Activated naive CD4-positive, alpha-beta T cell treated with anti-CD3 and anti-CD28 coated beads for 36 hours (primary cell): ENCODE data around the gene DNPEP. TPM values are rescaled to one million over a fixed set of nuclear protein-coding genes. Genes with fewer than 3 reads are reported as not detected.
"Not testable (repeated sequence)": the region's sequence is repeated elsewhere in the genome, so short reads cannot be mapped to it uniquely, and the experiment has no call there.

Experiments
- CTCF ChIA-PET: fragments of 350-600 bp; sonication (Branson Sonifier 250); formaldehyde crosslinking; loops from one replicate; lab custom pipeline; 2021; ENCODE audit warnings: antibody characterized with exemption; lab: Charles Lee
- DNase-seq: peaks from one replicate; pipeline ENCODE4 v3.0.0-alpha.2; 2020
- H3K27ac Mint-ChIP-seq: one replicate; pipeline ENCODE4 v1.8.0; 2021; ENCODE audit warnings: mild to moderate bottlenecking, mixed read lengths
- H3K27me3 Mint-ChIP-seq: one replicate; pipeline ENCODE4 v1.8.0; 2021; ENCODE audit warnings: low read depth, mixed read lengths
- H3K36me3 Mint-ChIP-seq: one replicate; pipeline ENCODE4 v1.8.0; 2021; ENCODE audit warnings: low read depth, mixed read lengths
- H3K4me1 Mint-ChIP-seq: one replicate; pipeline ENCODE4 v1.8.0; 2021; ENCODE audit warnings: low read depth, mixed read lengths
- H3K4me3 Mint-ChIP-seq: one replicate; pipeline ENCODE4 v1.8.0; 2021; ENCODE audit warnings: mild to moderate bottlenecking, moderate library complexity, mixed read lengths
- H3K9me3 Mint-ChIP-seq: one replicate; pipeline ENCODE4 v1.8.0; 2021; ENCODE audit warnings: mixed read lengths
- intact Hi-C: fragments of 100-400 bp; cut with micrococcal nuclease; formaldehyde crosslinking; loops from one replicate; pipeline ENCODE4 v1.15.1; 2023
- total RNA-seq, 2 experiments: library from RNA; stranded (reverse); gene quantifications; one replicate each; pipeline ENCODE4 v1.2.3, GENCODE V29; 2021

The DNPEP gene
- total RNA-seq, 2 experiments from 2014 or later, result 67.1 to 74.2 TPM

GRCh38 chr2:219404954-219405353 is 17.2 kb upstream of the DNPEP start:
- intact Hi-C loops, result no loop called here
- no peaks in the 10 kb centered on the region for H3K36me3 Mint-ChIP-seq
- DNase-seq, result no peak
- no peak overlapping the region for H3K27ac Mint-ChIP-seq
- no peaks in the 10 kb centered on the region for H3K9me3 Mint-ChIP-seq
- no peaks in the 10 kb centered on the region for H3K4me1 Mint-ChIP-seq
- CTCF ChIA-PET, result interaction anchor here (0.7 to 6.1 kb wide), 9 partner anchors 8 to 235 kb away, joined by 3 to 78 read pairs (median 6); partner anchors contain the start of genes DES, DNPEP, GMPPA and SLC23A3
- no peak overlapping the region for H3K4me3 Mint-ChIP-seq
- H3K27me3 Mint-ChIP-seq, result no peaks in the 10 kb centered on the region

- CTCF ChIA-PET, result interaction anchor here (0.7 to 6.1 kb wide), 14 partner anchors 9 to 285 kb away, joined by 3 to 78 read pairs (median 6); partner anchors contain the start of genes DES, DNPEP, GMPPA and INHA
- Mint-ChIP-seq H3K4me3 (no peak overlapping the region), H3K27me3 (no peaks in the 10 kb centered on the region), H3K27ac (no peak overlapping the region), H3K4me1 (no peaks in the 10 kb centered on the region), H3K9me3 (no peaks in the 10 kb centered on the region), H3K36me3 (no peaks in the 10 kb centered on the region)
- DNase-seq, result no peak
- intact Hi-C loops, result no loop called here
Measured at GRCh38 chr2:219404291-219404910, 16.7 kb upstream of the DNPEP start.

- intact Hi-C loops, result loop anchor here (1.0 to 2.0 kb wide), 6 partner anchors 30 to 285 kb away; partner anchors contain the start of gene SPEG
- Mint-ChIP-seq H3K27me3 (no peaks in the 10 kb centered on the region), H3K4me3 (no peak overlapping the region)
Measured at GRCh38 chr2:219403861-219404260, 16.1 kb upstream of the DNPEP start.

GRCh38 chr2:219402665-219403515 is 15.2 kb upstream of the DNPEP start:
- Mint-ChIP-seq H3K9me3 (no peaks in the 10 kb centered on the region), H3K4me1 (no peaks in the 10 kb centered on the region), H3K27me3 (no peaks in the 10 kb centered on the region), H3K27ac (no peak overlapping the region), H3K36me3 (no peaks in the 10 kb centered on the region), H3K4me3 (no peak overlapping the region)
- DNase-seq, result peak; percentile 76
- CTCF ChIA-PET, result interaction anchor here (0.6 to 6.1 kb wide), 35 partner anchors 10 to 552 kb away, joined by 3 to 78 read pairs (median 4); partner anchors contain the start of genes DES, DNPEP, INHA and OBSL1
- intact Hi-C loops, result loop anchor here (1.0 to 2.0 kb wide), 6 partner anchors 31 to 286 kb away; partner anchors contain the start of gene SPEG

More at GRCh38 chr2:219403861-219404260, 16.1 kb upstream of the DNPEP start:
- Mint-ChIP-seq H3K36me3 (no peaks in the 10 kb centered on the region), H3K9me3 (no peaks in the 10 kb centered on the region), H3K4me1 (no peaks in the 10 kb centered on the region), H3K27ac (no peak overlapping the region)
- CTCF ChIA-PET, result interaction anchor here (0.6 to 6.1 kb wide), 27 partner anchors 11 to 553 kb away, joined by 3 to 78 read pairs (median 6); partner anchors contain the start of genes DES, DNPEP, GMPPA and INHA
- DNase-seq, result no peak

- H3K4me1 Mint-ChIP-seq, result peaks cover 10% of the 10 kb centered on the region
- intact Hi-C loops, result loop anchor here (2.0 kb wide), 1 partner anchor 287 kb away; no protein-coding TSS in a partner anchor
- no peaks in the 10 kb centered on the region for H3K36me3 Mint-ChIP-seq
- no peaks in the 10 kb centered on the region for H3K27me3 Mint-ChIP-seq
- CTCF ChIA-PET, result interaction anchor here (0.6 to 6.1 kb wide), 14 partner anchors 9 to 144 kb away, joined by 3 to 78 read pairs (median 5); partner anchors contain the start of gene DNPEP
- no peak for DNase-seq
- no peak overlapping the region for H3K4me3 Mint-ChIP-seq
- no peaks in the 10 kb centered on the region for H3K9me3 Mint-ChIP-seq
- no peak overlapping the region for H3K27ac Mint-ChIP-seq
Measured at GRCh38 chr2:219401606-219402005, 13.9 kb upstream of the DNPEP start.

- Mint-ChIP-seq H3K9me3 (no peaks in the 10 kb centered on the region), H3K4me3 (no peak overlapping the region), H3K27ac (no peak overlapping the region), H3K27me3 (no peaks in the 10 kb centered on the region), H3K36me3 (no peaks in the 10 kb centered on the region), H3K4me1 (peaks cover 10% of the 10 kb centered on the region)
- intact Hi-C loops, result no loop called here
- CTCF ChIA-PET, result interaction anchor here (5.2 to 6.1 kb wide), 2 partner anchors 11 to 128 kb away, joined by 38 to 78 read pairs; partner anchors contain the start of gene DNPEP
- DNase-seq, result no peak
Measured at GRCh38 chr2:219400562-219400961, 12.8 kb upstream of the DNPEP start.

- Mint-ChIP-seq H3K4me3 (no peak overlapping the region), H3K4me1 (peaks cover 10% of the 10 kb centered on the region), H3K27ac (no peak overlapping the region), H3K27me3 (no peaks in the 10 kb centered on the region), H3K9me3 (no peaks in the 10 kb centered on the region), H3K36me3 (no peaks in the 10 kb centered on the region)
- CTCF ChIA-PET, result interaction anchor here (5.2 to 6.1 kb wide), 2 partner anchors 11 to 129 kb away, joined by 38 to 78 read pairs; partner anchors contain the start of gene DNPEP
- intact Hi-C loops, result no loop called here
- DNase-seq, result no peak
Measured at GRCh38 chr2:219399716-219400478, 12.2 kb upstream of the DNPEP start.

GRCh38 chr2:219398721-219399363 is 11.1 kb upstream of the DNPEP start:
- CTCF ChIA-PET, result interaction anchor here (1.2 to 1.3 kb wide), 3 partner anchors 10 to 239 kb away, joined by 3 to 7 read pairs (median 3); no protein-coding TSS in a partner anchor
- no peak overlapping the region for H3K27ac Mint-ChIP-seq
- intact Hi-C loops, result no loop called here
- H3K9me3 Mint-ChIP-seq, result no peaks in the 10 kb centered on the region
- peaks cover 10% of the 10 kb centered on the region for H3K4me1 Mint-ChIP-seq
- DNase-seq, result no peak
- H3K4me3 Mint-ChIP-seq, result no peak overlapping the region
- no peaks in the 10 kb centered on the region for H3K27me3 Mint-ChIP-seq
- H3K36me3 Mint-ChIP-seq, result no peaks in the 10 kb centered on the region

GRCh38 chr2:219396863-219397457 is 9.2 kb upstream of the DNPEP start:
- DNase-seq, result no peak
- Mint-ChIP-seq H3K4me1 (peaks cover 10% of the 10 kb centered on the region), H3K4me3 (no peak overlapping the region), H3K27ac (no peak overlapping the region), H3K27me3 (no peaks in the 10 kb centered on the region), H3K9me3 (peaks cover 3% of the 10 kb centered on the region), H3K36me3 (no peaks in the 10 kb centered on the region)
- intact Hi-C loops, result no loop called here
- CTCF ChIA-PET, result no interaction called here

GRCh38 chr2:219395609-219396008 is 7.9 kb upstream of the DNPEP start:
- CTCF ChIA-PET, result no interaction called here
- H3K4me1 Mint-ChIP-seq, result peaks cover 10% of the 10 kb centered on the region
- no peak for DNase-seq

GRCh38 chr2:219395056-219395455 is 7.3 kb upstream of the DNPEP start:
- H3K27ac Mint-ChIP-seq, H3K4me1 Mint-ChIP-seq, H3K27me3 Mint-ChIP-seq, H3K9me3 Mint-ChIP-seq, CTCF ChIA-PET, DNase-seq, H3K36me3 Mint-ChIP-seq, H3K4me3 Mint-ChIP-seq, intact Hi-C loops: not testable (repeated sequence)

More at GRCh38 chr2:219395609-219396008, 7.9 kb upstream of the DNPEP start:
- Mint-ChIP-seq H3K4me3 (no peak overlapping the region), H3K9me3 (peaks cover 3% of the 10 kb centered on the region), H3K27me3 (no peaks in the 10 kb centered on the region), H3K36me3 (no peaks in the 10 kb centered on the region), H3K27ac (no peak overlapping the region)
- intact Hi-C loops, result no loop called here
